Ovary (tissue), 3 donors: ENCODE measurements around the gene DIS3L2.

Experiments used
- POLR2A ChIP-seq: fragments of 450-650 bp; IDR thresholded peaks from one replicate; pipeline ENCODE4 v1.6.1; 2017; ENCODE audit warnings: antibody characterized with exemption, mild to moderate bottlenecking, moderate library complexity
- TF ChIP-seq, protein P1 (sequence below), 3 donors: fragments of 450-650 bp in 2 of 3; fragments of 200-600 bp in 1 of 3; IDR thresholded peaks; one replicate each; pipeline versions ENCODE4 v1.5.1 to v1.8.0; 2016 to 2022; ENCODE audit warnings: antibody characterized with exemption in 3 of 3, mild to moderate bottlenecking in 1 of 3
- donor health status: DM: no; HTN: no; CAD: no.

DNA sequence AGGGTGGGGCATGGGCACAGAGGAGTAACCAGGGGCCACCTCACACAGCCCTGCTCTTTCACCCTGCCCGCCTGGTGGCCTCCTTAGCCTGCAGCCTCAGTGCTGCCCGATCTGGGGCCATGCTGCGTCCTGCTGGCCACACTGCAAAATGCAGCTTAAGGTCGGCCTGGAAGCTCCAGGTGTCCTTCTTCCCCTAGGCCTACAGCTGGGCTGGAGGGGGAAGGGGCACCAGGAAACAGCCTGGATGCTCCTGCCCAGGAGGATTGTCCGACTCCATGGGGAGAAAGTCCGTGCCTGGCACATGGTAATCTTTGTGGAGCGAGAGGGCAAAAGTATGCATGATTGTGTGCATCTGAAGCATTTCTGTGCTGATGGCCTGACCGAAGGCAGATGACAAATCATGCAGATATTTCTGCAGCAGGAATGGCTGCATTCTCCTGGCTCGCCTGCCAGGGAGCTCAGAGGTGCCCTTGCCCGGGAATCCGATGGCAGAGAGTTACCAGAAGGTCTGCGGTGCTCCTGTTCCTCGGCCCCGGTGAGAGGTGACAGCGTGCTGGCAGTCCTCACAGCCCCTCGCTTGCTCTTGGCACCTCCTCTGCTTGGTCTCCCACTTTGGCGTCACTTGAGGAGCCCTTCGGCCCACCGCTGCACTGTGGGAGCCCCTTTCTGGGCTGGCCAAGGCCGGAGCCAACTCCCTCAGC lies 404.3 kb downstream of the DIS3L2 start:
- TF ChIP-seq, protein P1, sequence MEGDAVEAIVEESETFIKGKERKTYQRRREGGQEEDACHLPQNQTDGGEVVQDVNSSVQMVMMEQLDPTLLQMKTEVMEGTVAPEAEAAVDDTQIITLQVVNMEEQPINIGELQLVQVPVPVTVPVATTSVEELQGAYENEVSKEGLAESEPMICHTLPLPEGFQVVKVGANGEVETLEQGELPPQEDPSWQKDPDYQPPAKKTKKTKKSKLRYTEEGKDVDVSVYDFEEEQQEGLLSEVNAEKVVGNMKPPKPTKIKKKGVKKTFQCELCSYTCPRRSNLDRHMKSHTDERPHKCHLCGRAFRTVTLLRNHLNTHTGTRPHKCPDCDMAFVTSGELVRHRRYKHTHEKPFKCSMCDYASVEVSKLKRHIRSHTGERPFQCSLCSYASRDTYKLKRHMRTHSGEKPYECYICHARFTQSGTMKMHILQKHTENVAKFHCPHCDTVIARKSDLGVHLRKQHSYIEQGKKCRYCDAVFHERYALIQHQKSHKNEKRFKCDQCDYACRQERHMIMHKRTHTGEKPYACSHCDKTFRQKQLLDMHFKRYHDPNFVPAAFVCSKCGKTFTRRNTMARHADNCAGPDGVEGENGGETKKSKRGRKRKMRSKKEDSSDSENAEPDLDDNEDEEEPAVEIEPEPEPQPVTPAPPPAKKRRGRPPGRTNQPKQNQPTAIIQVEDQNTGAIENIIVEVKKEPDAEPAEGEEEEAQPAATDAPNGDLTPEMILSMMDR (IDR thresholded peaks at IDR 0.05) = no peak
- TF ChIP-seq POLR2A = no peak
